ENCODE results near the gene VPS13D. TPM values are rescaled to one million over a fixed set of nuclear protein-coding genes. Genes with fewer than 3 reads are reported as not detected.
A peak's percentile ranks its signal among the peaks of the same experiment; 100 is the strongest.

The VPS13D gene
- total and polyA plus RNA-seq, 10 of the 15 experiments (the other 5 are each of a cell fraction or from before 2014, with no cell fraction given): 1.4 to 16.9 (median 8.5) TPM

GRCh38 chr1:12296623-12297022 lies 66.8 kb downstream of the VPS13D start (continued):
- TF ChIP-seq BMI1 (IDR thresholded peaks at IDR 0.05; ENCODE audit: borderline replicate concordance): no peak
- no peak for TF ChIP-seq PRDM15 (CRISPR knock-in tag; IDR thresholded peaks at IDR 0.05)
- peak; percentile 47 for TF ChIP-seq MEF2B (IDR thresholded peaks at IDR 0.05; ENCODE audit: partially characterized antibody, poor library complexity, severe bottlenecking)
- TF ChIP-seq, protein P1, sequence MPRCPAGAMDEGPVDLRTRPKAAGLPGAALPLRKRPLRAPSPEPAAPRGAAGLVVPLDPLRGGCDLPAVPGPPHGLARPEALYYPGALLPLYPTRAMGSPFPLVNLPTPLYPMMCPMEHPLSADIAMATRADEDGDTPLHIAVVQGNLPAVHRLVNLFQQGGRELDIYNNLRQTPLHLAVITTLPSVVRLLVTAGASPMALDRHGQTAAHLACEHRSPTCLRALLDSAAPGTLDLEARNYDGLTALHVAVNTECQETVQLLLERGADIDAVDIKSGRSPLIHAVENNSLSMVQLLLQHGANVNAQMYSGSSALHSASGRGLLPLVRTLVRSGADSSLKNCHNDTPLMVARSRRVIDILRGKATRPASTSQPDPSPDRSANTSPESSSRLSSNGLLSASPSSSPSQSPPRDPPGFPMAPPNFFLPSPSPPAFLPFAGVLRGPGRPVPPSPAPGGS (IDR thresholded peaks at IDR 0.05; ENCODE audit: borderline replicate concordance, insufficient read depth, low read depth, low read length, poor library complexity, severe bottlenecking): no peak
- TF ChIP-seq, protein P2, sequence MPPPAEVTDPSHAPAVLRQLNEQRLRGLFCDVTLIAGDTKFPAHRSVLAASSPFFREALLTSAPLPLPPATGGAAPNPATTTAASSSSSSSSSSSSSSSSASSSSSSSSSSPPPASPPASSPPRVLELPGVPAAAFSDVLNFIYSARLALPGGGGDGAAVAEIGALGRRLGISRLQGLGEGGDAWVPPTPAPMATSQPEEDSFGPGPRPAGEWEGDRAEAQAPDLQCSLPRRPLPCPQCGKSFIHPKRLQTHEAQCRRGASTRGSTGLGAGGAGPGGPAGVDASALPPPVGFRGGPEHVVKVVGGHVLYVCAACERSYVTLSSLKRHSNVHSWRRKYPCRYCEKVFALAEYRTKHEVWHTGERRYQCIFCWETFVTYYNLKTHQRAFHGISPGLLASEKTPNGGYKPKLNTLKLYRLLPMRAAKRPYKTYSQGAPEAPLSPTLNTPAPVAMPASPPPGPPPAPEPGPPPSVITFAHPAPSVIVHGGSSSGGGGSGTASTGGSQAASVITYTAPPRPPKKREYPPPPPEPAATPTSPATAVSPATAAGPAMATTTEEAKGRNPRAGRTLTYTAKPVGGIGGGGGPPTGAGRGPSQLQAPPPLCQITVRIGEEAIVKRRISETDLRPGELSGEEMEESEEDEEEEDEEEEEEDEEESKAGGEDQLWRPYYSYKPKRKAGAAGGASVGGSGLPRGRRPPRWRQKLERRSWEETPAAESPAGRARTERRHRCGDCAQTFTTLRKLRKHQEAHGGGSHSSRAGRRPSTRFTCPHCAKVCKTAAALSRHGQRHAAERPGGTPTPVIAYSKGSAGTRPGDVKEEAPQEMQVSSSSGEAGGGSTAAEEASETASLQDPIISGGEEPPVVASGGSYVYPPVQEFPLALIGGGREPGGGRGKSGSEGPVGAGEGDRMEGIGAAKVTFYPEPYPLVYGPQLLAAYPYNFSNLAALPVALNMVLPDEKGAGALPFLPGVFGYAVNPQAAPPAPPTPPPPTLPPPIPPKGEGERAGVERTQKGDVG (CRISPR knock-in tag; IDR thresholded peaks at IDR 0.05): no peak
- TF ChIP-seq EP300 (IDR thresholded peaks at IDR 0.05; ENCODE audit: borderline replicate concordance in 1 of 2, control insufficient read depth in 1 of 2, low read depth in 2 of 2, low read length in 2 of 2): no peak
- no peak for TF ChIP-seq RELB (IDR thresholded peaks at IDR 0.05; ENCODE audit: low read depth)
- no peak for TF ChIP-seq SP1 (IDR thresholded peaks at IDR 0.05; ENCODE audit: low read depth, low read length)
- TF ChIP-seq ZNF384 (IDR thresholded peaks at IDR 0.05; ENCODE audit: borderline replicate concordance, low read depth, low read length): no peak
- TF ChIP-seq PML (IDR thresholded peaks at IDR 0.05; ENCODE audit: low read length): no peak
- no peak for TF ChIP-seq ZZZ3 (IDR thresholded peaks at IDR 0.05; ENCODE audit: control insufficient read depth, insufficient read length, low read depth)
- no peak for TF ChIP-seq SUPT20H (IDR thresholded peaks at IDR 0.05; ENCODE audit: borderline replicate concordance, control insufficient read depth, low read depth, low read length)
- TF ChIP-seq CEBPZ (IDR thresholded peaks at IDR 0.05; ENCODE audit: low read depth, low read length): no peak
- TF ChIP-seq HDGF (IDR thresholded peaks at IDR 0.05): no peak
- TF ChIP-seq JUNB (IDR thresholded peaks at IDR 0.05): peak; percentile 91
- no peak for TF ChIP-seq ZSCAN29 (IDR thresholded peaks at IDR 0.05)
